Gastrocnemius medialis (tissue), 4 donors: ENCODE data around the gene ODC1. TPM values are rescaled to one million over a fixed set of nuclear protein-coding genes. Genes with fewer than 3 reads are reported as not detected.

ENCODE experiments used
- ATAC-seq, 2 donors: fragments of 150-250 bp; one replicate each; pipeline ENCODE4 v1.9.1; 2016
- DNase-seq, 2 donors: peaks; one replicate each; pipeline ENCODE4 v3.0.0-alpha.2; 2019
- H3K27ac ChIP-seq, 4 donors: fragments of 200-600 bp; sonication (generic); 1 replicate in 1 of 4; 2 replicates in 3 of 4; pipeline ENCODE4 v1.5.1; 2016 to 2018; ENCODE audit warnings: mild to moderate bottlenecking in 2 of 4, moderate library complexity in 1 of 4
- H3K27me3 ChIP-seq, 3 donors: fragments of 200-600 bp; sonication (generic) in 2 of 3; 1 replicate in 1 of 3; 2 replicates in 2 of 3; pipeline versions ENCODE4 v1.5.1 to v1.6.0; 2016 to 2019; ENCODE audit warnings: mild to moderate bottlenecking in 1 of 3, moderate library complexity in 1 of 3
- H3K36me3 ChIP-seq, 2 donors: fragments of 200-600 bp; sonication (generic) in 1 of 2; one replicate each; pipeline ENCODE4 v1.5.1; 2017 to 2018
- H3K4me1 ChIP-seq, 2 donors: fragments of 200-600 bp; sonication (generic) in 1 of 2; one replicate each; pipeline ENCODE4 v1.5.1; 2016 to 2017; ENCODE audit warnings: mild to moderate bottlenecking in 2 of 2
- H3K4me3 ChIP-seq, 4 donors: fragments of 200-600 bp; sonication (generic) in 3 of 4; 1 replicate in 1 of 4; 2 replicates in 3 of 4; pipeline ENCODE4 v1.5.1; 2016 to 2019; ENCODE audit warnings: mild to moderate bottlenecking in 2 of 4
- H3K9me3 ChIP-seq, 3 donors: fragments of 200-600 bp; sonication (generic) in 2 of 3; 1 replicate in 1 of 3; 2 replicates in 2 of 3; pipeline ENCODE4 v1.5.1; 2016 to 2019
- POLR2A ChIP-seq, 2 donors: fragments of 450-650 bp; IDR thresholded peaks; one replicate each; pipeline ENCODE4 v1.6.1; 2017; ENCODE audit warnings: antibody characterized with exemption in 2 of 2, mild to moderate bottlenecking in 2 of 2, moderate library complexity in 2 of 2
- in situ Hi-C, 4 donors: fragments of 200-750 bp; cut with MboI; loops; one replicate each; pipeline versions ENCODE4 v1.15.0 to v1.8.0; 2017; ENCODE audit warnings: low sequenced_read_pairs in 4 of 4
- intact Hi-C: fragments of 100-400 bp; cut with DNase I; formaldehyde crosslinking; loops from one replicate; pipeline ENCODE4 v1.15.1; 2023; ENCODE audit warnings: low total_unique reads
- total RNA-seq, 4 donors: library from RNA; depleted of rRNA; stranded (reverse); fragments of >200 nt; gene quantifications; one replicate each; pipeline versions ENCODE4 v1.1.0 to v1.2.3, GENCODE V29; 2016
- TF ChIP-seq, protein P1 (sequence below), 5 experiments: fragments of 450-650 bp in 3 of 5; fragments of 200-600 bp in 2 of 5; sonication (generic) in 2 of 5; IDR thresholded peaks in 4 of 5; conservative IDR thresholded peaks in 1 of 5; 1 replicate in 4 of 5; 2 replicates in 1 of 5; pipeline ENCODE4 v1.5.1; 2016 to 2019; ENCODE audit warnings: antibody characterized with exemption in 5 of 5, mild to moderate bottlenecking in 3 of 5, moderate library complexity in 3 of 5

ODC1 gene
- total RNA-seq, 4 donors from 2014 or later: 134 to 339 (median 255) TPM

DNA sequence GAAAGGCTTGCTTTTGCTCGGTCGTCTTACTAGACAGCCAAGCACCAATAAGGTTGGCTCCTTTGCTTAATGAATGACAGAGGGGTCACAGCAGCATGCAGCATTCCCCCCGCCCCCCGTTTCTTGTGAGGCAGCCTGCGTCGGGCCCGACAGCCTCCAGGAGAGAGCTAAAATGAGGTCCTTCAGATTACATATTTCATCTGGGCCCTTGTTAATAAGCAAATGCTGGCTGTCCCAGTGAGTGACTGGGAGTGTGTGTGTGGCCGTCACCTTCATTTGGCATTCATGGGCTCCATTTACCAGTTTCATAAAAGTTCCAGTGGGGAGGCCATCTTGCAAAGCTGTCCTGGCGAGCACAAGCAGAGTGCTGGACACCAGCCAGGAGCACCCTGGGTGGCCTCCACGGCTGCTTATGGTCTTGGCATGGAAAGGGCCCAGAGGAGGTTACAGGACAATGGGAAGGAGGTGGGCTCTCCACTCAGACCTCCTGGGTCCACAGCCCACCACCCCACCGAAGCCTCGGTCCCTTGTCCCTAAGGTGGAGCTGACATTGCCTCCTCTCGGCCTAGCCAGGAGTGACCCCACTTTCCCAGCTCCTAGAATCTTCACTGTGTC is 37.2 kb downstream of the ODC1 start:
- Histone ChIP-seq H3K27me3 (no peaks in the 10 kb centered on the region), H3K9me3 (no peaks in the 10 kb centered on the region), H3K27ac (no peak overlapping the region), H3K36me3 (no peaks in the 10 kb centered on the region), H3K4me3 (no peak overlapping the region), H3K4me1 (peaks cover 32 to 34% of the 10 kb centered on the region in 2 donors)
- intact Hi-C loops: no loop called here
- DNase-seq (no peak), ATAC-seq (no peak)
- in situ Hi-C loops: loop anchor here in 3 of 4 donors (5.0 to 10.0 kb wide), 3 partner anchors 276 to 286 kb away; partner anchors contain the start of gene RRM2 (in 1 of the 3)
- no peak for TF ChIP-seq POLR2A (IDR thresholded peaks at IDR 0.05)
- TF ChIP-seq, protein P1, sequence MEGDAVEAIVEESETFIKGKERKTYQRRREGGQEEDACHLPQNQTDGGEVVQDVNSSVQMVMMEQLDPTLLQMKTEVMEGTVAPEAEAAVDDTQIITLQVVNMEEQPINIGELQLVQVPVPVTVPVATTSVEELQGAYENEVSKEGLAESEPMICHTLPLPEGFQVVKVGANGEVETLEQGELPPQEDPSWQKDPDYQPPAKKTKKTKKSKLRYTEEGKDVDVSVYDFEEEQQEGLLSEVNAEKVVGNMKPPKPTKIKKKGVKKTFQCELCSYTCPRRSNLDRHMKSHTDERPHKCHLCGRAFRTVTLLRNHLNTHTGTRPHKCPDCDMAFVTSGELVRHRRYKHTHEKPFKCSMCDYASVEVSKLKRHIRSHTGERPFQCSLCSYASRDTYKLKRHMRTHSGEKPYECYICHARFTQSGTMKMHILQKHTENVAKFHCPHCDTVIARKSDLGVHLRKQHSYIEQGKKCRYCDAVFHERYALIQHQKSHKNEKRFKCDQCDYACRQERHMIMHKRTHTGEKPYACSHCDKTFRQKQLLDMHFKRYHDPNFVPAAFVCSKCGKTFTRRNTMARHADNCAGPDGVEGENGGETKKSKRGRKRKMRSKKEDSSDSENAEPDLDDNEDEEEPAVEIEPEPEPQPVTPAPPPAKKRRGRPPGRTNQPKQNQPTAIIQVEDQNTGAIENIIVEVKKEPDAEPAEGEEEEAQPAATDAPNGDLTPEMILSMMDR (IDR thresholded peaks at IDR 0.05 in 4 of 5, conservative IDR thresholded peaks at IDR 0.05 in 1 of 5): no peak

DNA sequence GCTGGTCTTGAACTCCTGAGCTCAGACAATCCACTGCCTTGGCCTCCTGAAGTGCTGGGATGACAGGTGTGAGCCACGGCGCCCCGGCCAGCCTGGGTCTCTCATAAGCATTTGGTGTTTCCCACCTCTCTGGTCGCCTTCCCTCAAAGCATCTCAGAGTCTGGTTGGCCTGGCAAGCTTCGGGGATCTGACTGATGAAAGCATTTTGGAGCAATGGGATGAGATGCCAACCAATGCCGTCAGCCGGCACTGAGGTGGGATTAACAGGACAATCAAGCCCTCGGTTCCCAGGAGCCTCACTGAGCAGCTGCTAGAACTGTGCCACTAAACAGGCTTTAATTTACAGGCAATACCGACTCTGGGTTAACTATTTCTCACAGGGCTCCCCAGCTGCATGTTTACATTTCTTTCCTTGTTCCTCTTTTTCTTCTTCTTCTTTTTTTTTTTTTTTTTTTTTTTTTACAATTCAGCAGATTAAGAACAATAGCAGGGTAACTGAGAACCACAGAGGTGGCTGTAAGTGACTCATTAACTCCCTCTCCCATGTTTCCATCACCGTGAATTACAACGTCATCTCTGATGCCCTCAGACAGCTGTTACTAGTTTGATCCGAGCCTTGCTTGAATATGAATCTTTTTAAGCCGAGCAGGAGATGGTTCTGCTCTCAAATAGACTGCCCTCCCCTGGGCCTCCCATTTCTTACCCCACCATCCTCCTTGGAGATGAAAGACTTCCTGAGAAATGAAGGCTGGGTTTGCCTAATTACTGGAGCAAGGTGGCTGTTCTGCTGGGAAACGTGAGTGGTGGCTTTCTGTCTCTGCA is 37.9 kb downstream of the ODC1 start:
- Histone ChIP-seq H3K4me1 (peaks cover 39 to 41% of the 10 kb centered on the region in 2 donors), H3K27ac (no peak overlapping the region), H3K27me3 (no peaks in the 10 kb centered on the region), H3K36me3 (no peaks in the 10 kb centered on the region), H3K4me3 (no peak overlapping the region), H3K9me3 (no peaks in the 10 kb centered on the region)
- intact Hi-C loops (no loop called here), in situ Hi-C loops (loop anchor here in 3 of 4 donors (5.0 to 10.0 kb wide), 3 partner anchors 275 to 285 kb away; partner anchors contain the start of gene RRM2 (in 1 of the 3))
- TF ChIP-seq POLR2A (IDR thresholded peaks at IDR 0.05): no peak
- TF ChIP-seq, protein P1 (IDR thresholded peaks at IDR 0.05 in 4 of 5, conservative IDR thresholded peaks at IDR 0.05 in 1 of 5): no peak
- ATAC-seq (no peak), DNase-seq (no peak)

DNA sequence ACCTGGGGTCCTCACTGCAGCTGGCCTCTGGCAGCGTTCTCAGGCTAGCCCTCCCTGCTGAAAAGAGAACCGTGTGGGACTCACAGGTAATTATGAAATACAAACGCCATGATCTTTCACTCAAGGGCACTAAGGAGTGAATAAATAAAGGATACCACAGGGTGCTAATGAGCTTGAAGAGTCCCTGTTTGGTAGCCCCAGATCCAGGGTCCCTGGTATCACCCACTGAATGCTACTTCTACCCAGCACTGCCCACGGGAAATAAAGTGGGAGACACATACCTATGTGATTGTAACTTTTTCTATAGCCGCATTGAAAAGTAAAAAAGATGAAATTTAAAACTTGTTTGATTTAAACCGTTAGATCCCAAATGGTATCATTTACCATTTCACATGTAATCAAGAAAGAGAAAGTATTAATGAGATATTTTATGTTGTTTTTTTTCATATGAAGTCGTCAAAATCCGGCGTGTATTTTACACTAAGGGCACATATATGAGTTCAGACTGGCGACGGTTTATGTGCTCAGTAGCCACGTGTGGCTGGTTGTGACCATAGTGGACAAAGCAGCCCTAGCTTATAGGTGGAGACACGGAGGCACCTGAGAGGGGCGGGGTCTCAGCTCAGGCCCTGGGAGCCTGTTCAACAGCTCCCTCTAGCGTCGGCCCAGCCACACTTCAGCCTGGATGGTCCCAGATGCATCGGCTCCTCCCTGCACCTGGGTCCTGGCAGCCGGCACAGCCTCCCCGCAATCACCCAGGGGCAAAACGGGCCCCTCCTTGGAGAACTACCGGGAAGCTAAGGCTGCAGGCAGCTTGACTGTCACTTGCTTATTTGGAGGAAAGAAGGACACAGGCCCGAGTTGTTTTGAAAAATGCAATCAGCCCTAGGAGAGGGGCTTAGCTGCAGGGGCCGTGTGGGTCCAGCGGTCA is 39.2 kb downstream of the ODC1 start:
- in situ Hi-C loops (loop anchor here in 1 of 4 donors (10.0 kb wide), 1 partner anchor 284 kb away; the partner anchor contains the start of gene RRM2), intact Hi-C loops (loop anchor here (1.0 to 5.0 kb wide), 3 partner anchors 139 to 336 kb away; no protein-coding TSS in a partner anchor)
- TF ChIP-seq, protein P1 (IDR thresholded peaks at IDR 0.05 in 4 of 5, conservative IDR thresholded peaks at IDR 0.05 in 1 of 5): peak; percentile 88 to 97 (median 94)
- TF ChIP-seq POLR2A (IDR thresholded peaks at IDR 0.05): no peak
- peaks cover 52 to 54% of the 10 kb centered on the region in 2 donors for H3K4me1 ChIP-seq
- no peaks in the 10 kb centered on the region for H3K9me3 ChIP-seq
- H3K36me3 ChIP-seq: no peaks in the 10 kb centered on the region
- ATAC-seq (peak; percentile 28 to 42), DNase-seq (peak; percentile 65 to 77)
- H3K4me3 ChIP-seq: no peak overlapping the region
- H3K27me3 ChIP-seq: no peaks in the 10 kb centered on the region
- H3K27ac ChIP-seq: peak overlapping the region; percentile 62 to 82 (median 73)
